H1 (cell line): ENCODE measurements around the gene EFCAB8. TPM values are rescaled to one million over a fixed set of nuclear protein-coding genes. Genes with fewer than 3 reads are reported as not detected.

Experiments
- CTCF ChIA-PET: fragments of 300-600 bp; sonication (Branson Sonifier 250); formaldehyde crosslinking; loops from one replicate; lab custom pipeline; 2021; ENCODE audit not compliant: partially characterized antibody; lab: Charles Lee
- POLR2A ChIA-PET: fragments of 300-600 bp; sonication (Branson Sonifier 250); formaldehyde crosslinking; loops from one replicate; lab custom pipeline; 2021; ENCODE audit warnings: inconsistent platforms; ENCODE audit not compliant: partially characterized antibody; lab: Charles Lee
- DNase-seq, 2 experiments: peaks; one replicate each; pipeline versions ENCODE4 v3.0.0 to v3.0.0-alpha.2; 2010 to 2022; ENCODE audit warnings: low spot score in 2 of 2, low read depth in 1 of 2, mixed read lengths in 1 of 2
- FAIRE-seq: peaks from 2 replicates; lab custom pipeline; 2011; peaks lifted over from hg19 to GRCh38; lab: Jason Lieb, UNC
- H2AFZ ChIP-seq: 2 replicates; pipeline ENCODE4 v1.8.1; 2012; ENCODE audit warnings: low read length, inconsistent platforms
- H2AK5ac ChIP-seq: 2 replicates; pipeline ENCODE4 v1.6.1; 2013; ENCODE audit warnings: low read depth, low read length
- H2BK120ac ChIP-seq: replicated peaks from 2 replicates; pipeline ENCODE3; 2013; ENCODE audit warnings: low read depth, low read length, inconsistent platforms
- H2BK12ac ChIP-seq: 2 replicates; pipeline ENCODE4 v1.6.1; 2013; ENCODE audit warnings: low read depth, low read length
- H2BK15ac ChIP-seq: 2 replicates; pipeline ENCODE4 v1.6.1; 2013; ENCODE audit warnings: low read length
- H2BK20ac ChIP-seq: 2 replicates; pipeline ENCODE4 v1.6.1; 2013; ENCODE audit warnings: low read length
- H2BK5ac ChIP-seq: 2 replicates; pipeline ENCODE4 v1.6.1; 2013; ENCODE audit warnings: low read depth, low read length
- H3K14ac ChIP-seq: 2 replicates; pipeline ENCODE4 v1.6.1; 2013; ENCODE audit warnings: inconsistent platforms; ENCODE audit not compliant: insufficient read length
- H3K18ac ChIP-seq: 2 replicates; pipeline ENCODE4 v1.6.1; 2013; ENCODE audit warnings: low read length; ENCODE audit errors: extremely low read depth
- H3K23ac ChIP-seq: 2 replicates; pipeline ENCODE4 v1.6.1; 2013; ENCODE audit warnings: inconsistent platforms; ENCODE audit not compliant: insufficient read length
- H3K23me2 ChIP-seq: 2 replicates; pipeline ENCODE4 v1.6.1; 2013; ENCODE audit warnings: low read depth, low read length
- H3K27ac ChIP-seq: 2 replicates; pipeline ENCODE4 v1.6.1; 2011; ENCODE audit warnings: low read depth, low read length, inconsistent platforms
- H3K27me3 ChIP-seq, 4 experiments: replicated peaks in 1 of 4; 1 replicate in 1 of 4; 2 replicates in 3 of 4; pipeline versions ENCODE4 v1.6.1 to v1.8.1; 2011 to 2013; ENCODE audit warnings: low read length in 3 of 4, mild to moderate bottlenecking in 3 of 4, inconsistent platforms in 2 of 4, mixed read lengths in 2 of 4, moderate library complexity in 1 of 4; ENCODE audit not compliant: control insufficient read depth in 3 of 4, insufficient read depth in 3 of 4; ENCODE audit errors: extremely low read depth in 1 of 4
- H3K36me3 ChIP-seq, 4 experiments: 2 replicates each; pipeline versions ENCODE4 v1.6.1 to v1.8.1; 2011 to 2013; ENCODE audit warnings: mild to moderate bottlenecking in 4 of 4, low read length in 3 of 4, moderate library complexity in 2 of 4, control low read depth in 1 of 4, inconsistent platforms in 1 of 4; ENCODE audit not compliant: insufficient read depth in 4 of 4, control insufficient read depth in 2 of 4
- H3K4ac ChIP-seq: replicated peaks from 2 replicates; pipeline ENCODE3; 2013; ENCODE audit warnings: low read length, low read depth, mixed read lengths, inconsistent platforms; ENCODE audit not compliant: insufficient read length
- H3K4me1 ChIP-seq, 4 experiments: replicated peaks in 1 of 4; 1 replicate in 1 of 4; 2 replicates in 3 of 4; pipeline versions ENCODE4 v1.6.1 to v1.8.1; 2011 to 2013; ENCODE audit warnings: low read length in 3 of 4, inconsistent platforms in 2 of 4, mixed read lengths in 1 of 4; ENCODE audit not compliant: insufficient read depth in 4 of 4, control insufficient read depth in 3 of 4
- H3K4me2 ChIP-seq, 2 experiments: 2 replicates each; pipeline versions ENCODE4 v1.6.1 to v1.8.1; 2011 to 2013; ENCODE audit warnings: low read depth in 2 of 2, low read length in 2 of 2, control low read depth in 1 of 2, inconsistent platforms in 1 of 2, mild to moderate bottlenecking in 1 of 2; ENCODE audit not compliant: insufficient read depth in 1 of 2
- H3K4me3 ChIP-seq, 4 experiments: fragments of 200-600, 300-600 bp in 1 of 4; sonication (generic), shearing (Covaris generic), sonication (Bioruptor Twin) in 1 of 4; 2 replicates each; pipeline versions ENCODE4 v1.5.1 to v1.8.1; 2011 to 2016; ENCODE audit warnings: low read length in 4 of 4, low read depth in 3 of 4, control low read depth in 2 of 4, inconsistent platforms in 2 of 4, mild to moderate bottlenecking in 2 of 4, mixed read lengths in 1 of 4, moderate library complexity in 1 of 4; ENCODE audit not compliant: insufficient read depth in 2 of 4; ENCODE audit errors: extremely low read depth in 1 of 4
- H3K56ac ChIP-seq: replicated peaks from 2 replicates; pipeline ENCODE3; 2013; ENCODE audit warnings: low read depth, mild to moderate bottlenecking, mixed read lengths, low read length, inconsistent platforms; ENCODE audit not compliant: insufficient read length
- H3K79me1 ChIP-seq: 2 replicates; pipeline ENCODE4 v1.6.1; 2013; ENCODE audit warnings: low read depth, low read length, control low read depth
- H3K79me2 ChIP-seq, 2 experiments: 2 replicates each; pipeline versions ENCODE4 v1.6.1 to v1.8.1; 2012 to 2013; ENCODE audit warnings: low read length in 2 of 2, mild to moderate bottlenecking in 2 of 2, inconsistent platforms in 1 of 2; ENCODE audit not compliant: insufficient read depth in 2 of 2, control insufficient read depth in 1 of 2
- H3K9ac ChIP-seq, 4 experiments: replicated peaks in 1 of 4; 1 replicate in 1 of 4; 2 replicates in 3 of 4; pipeline versions ENCODE4 v1.6.1 to v1.8.1; 2011 to 2013; ENCODE audit warnings: low read depth in 3 of 4, low read length in 3 of 4, control low read depth in 2 of 4, mild to moderate bottlenecking in 2 of 4, moderate library complexity in 2 of 4, inconsistent platforms in 1 of 4; ENCODE audit errors: extremely low read depth in 1 of 4
- H3K9me3 ChIP-seq, 2 experiments: 2 replicates each; pipeline versions ENCODE4 v1.6.1 to v1.8.1; 2012 to 2013; ENCODE audit warnings: mild to moderate bottlenecking in 2 of 2, moderate library complexity in 2 of 2, control low read depth in 1 of 2, inconsistent platforms in 1 of 2, low read depth in 1 of 2, low read length in 1 of 2, mixed read lengths in 1 of 2; ENCODE audit not compliant: insufficient read depth in 2 of 2
- H4K20me1 ChIP-seq, 2 experiments: replicated peaks in 1 of 2; 2 replicates each; pipeline versions ENCODE3 to v1.8.1; 2011 to 2013; ENCODE audit warnings: inconsistent platforms in 2 of 2, low read length in 2 of 2, mild to moderate bottlenecking in 1 of 2; ENCODE audit not compliant: insufficient read depth in 2 of 2, control insufficient read depth in 1 of 2
- H4K5ac ChIP-seq: 2 replicates; pipeline ENCODE4 v1.6.1; 2013; ENCODE audit warnings: low read length, low read depth, mixed read lengths, inconsistent platforms; ENCODE audit not compliant: insufficient read length
- H4K8ac ChIP-seq: 2 replicates; pipeline ENCODE4 v1.8.0; 2013; ENCODE audit warnings: mild to moderate bottlenecking, moderate library complexity, low read length, inconsistent platforms; ENCODE audit not compliant: insufficient read depth; ENCODE audit errors: extremely low read depth
- H4K91ac ChIP-seq: replicated peaks from 2 replicates; pipeline ENCODE3; 2013; ENCODE audit warnings: low read length, mixed read lengths, inconsistent platforms; ENCODE audit not compliant: insufficient read length
- CEBPB ChIP-seq: IDR thresholded peaks from 2 replicates; pipeline ENCODE4 v1.6.1; 2012; ENCODE audit warnings: low read depth, low read length
- CHD1 ChIP-seq: IDR thresholded peaks from 2 replicates; pipeline ENCODE4 v1.6.1; 2012; ENCODE audit warnings: low read depth, low read length, improper control_type of control experiment
- HDAC6 ChIP-seq: IDR thresholded peaks from one replicate; pipeline ENCODE4 v1.7.1; 2012; ENCODE audit warnings: low read depth, mild to moderate bottlenecking, inconsistent platforms, low read length, moderate library complexity
- JUND ChIP-seq: IDR thresholded peaks from 2 replicates; pipeline ENCODE4 v1.6.1; 2011; ENCODE audit warnings: mild to moderate bottlenecking, improper control_type of control experiment, low read length
- PHF8 ChIP-seq: fragments of 200-600 bp; sonication (generic); conservative IDR thresholded peaks from 2 replicates; pipeline ENCODE4 v1.7.1; 2012; ENCODE audit warnings: low read depth, mild to moderate bottlenecking, inconsistent platforms, low read length, moderate library complexity
- POLR2A ChIP-seq, 2 experiments: IDR thresholded peaks; 1 replicate in 1 of 2; 2 replicates in 1 of 2; pipeline ENCODE4 v1.6.1; 2011; ENCODE audit warnings: low read depth in 2 of 2, low read length in 2 of 2, mild to moderate bottlenecking in 2 of 2; ENCODE audit errors: control extremely low read depth in 1 of 2
- TBP ChIP-seq: IDR thresholded peaks from 2 replicates; pipeline ENCODE4 v1.6.1; 2011; ENCODE audit warnings: low read depth, low read length, improper control_type of control experiment
- TCF12 ChIP-seq: IDR thresholded peaks from 2 replicates; pipeline ENCODE4 v1.6.1; 2011; ENCODE audit warnings: low read depth, mild to moderate bottlenecking, low read length
- ZNF274 ChIP-seq: IDR thresholded peaks from 2 replicates; pipeline ENCODE4 v1.7.0; 2012; ENCODE audit warnings: low read length, borderline replicate concordance; ENCODE audit errors: extremely low read depth
- WGBS, 2 experiments: shearing (Covaris generic) in 1 of 2; methylation state at CpG; one replicate each; pipeline versions ENCODE4 v1.1.6 to v1.1.7; 2013 to 2015; ENCODE audit warnings: low lambda C conversion rate in 2 of 2, mixed read lengths in 2 of 2, inconsistent platforms in 1 of 2, low coverage in 1 of 2, missing lambda C conversion rate in 1 of 2; ENCODE audit not compliant: insufficient replicate concordance in 2 of 2, insufficient coverage in 1 of 2, insufficient read length in 1 of 2; ENCODE audit errors: extremely low coverage in 1 of 2, missing lambda C conversion rate in 1 of 2; 5-methylcytosine and 5-hydroxymethylcytosine counted together
- polyA plus RNA-seq, 7 experiments: library from polyadenylated mRNA; depleted of rRNA in 3 of 7; stranded (reverse) in 5 of 7; unstranded in 2 of 7; fragments of >200 nt in 5 of 7; fragments of 200-250 nt in 2 of 7; gene quantifications; 1 replicate in 5 of 7; 2 replicates in 1 of 7; 4 replicates in 1 of 7; pipeline versions ENCODE4 v1.2.1 to v1.2.3, GENCODE V29; 2011 to 2013; ENCODE audit warnings: missing spikeins in 2 of 7, mixed read lengths in 2 of 7
- total RNA-seq: library from RNA; stranded (reverse); fragmentation: NEBNext Ultra II Directional; extraction: Animal tissue kit (Norgen Biotek cat#: 25700); gene quantifications from 2 replicates; pipeline ENCODE4 v1.2.1, GENCODE V29; 2021
- TF ChIP-seq, protein P1 (sequence below): IDR thresholded peaks from 2 replicates; pipeline ENCODE4 v1.6.1; 2012; ENCODE audit warnings: inconsistent platforms
- TF ChIP-seq, protein P2 (sequence below): IDR thresholded peaks from 2 replicates; pipeline ENCODE4 v1.6.1; 2011; ENCODE audit warnings: low read depth, mild to moderate bottlenecking, low read length; ENCODE audit not compliant: insufficient read depth

The EFCAB8 gene
- total and polyA plus RNA-seq, 2 of the 8 experiments (the other 6 are each of a cell fraction or from before 2014, with no cell fraction given): 0.06 to 0.20 TPM

DNA sequence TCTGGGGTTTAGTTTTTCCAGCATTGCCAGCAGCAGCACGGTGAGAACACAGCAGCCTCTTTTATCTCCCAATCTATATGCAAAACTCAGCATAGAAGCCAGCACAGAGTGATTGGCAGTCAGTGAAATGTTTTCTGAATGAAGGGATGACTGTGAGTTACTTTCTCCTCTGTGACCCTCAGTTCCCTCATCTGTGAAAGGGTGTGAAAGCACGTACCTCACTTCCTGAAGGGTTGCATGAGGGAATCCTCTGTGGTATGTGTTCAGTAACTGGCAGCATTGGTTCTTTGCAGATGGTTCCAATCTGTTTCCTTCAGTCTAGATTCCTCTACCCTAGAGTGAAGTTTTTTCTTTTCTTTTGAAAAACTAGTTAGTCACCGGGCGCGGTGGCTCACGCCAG is 40.0 kb downstream of the EFCAB8 start:
- H3K4me2 ChIP-seq: no peak overlapping the region
- no peak overlapping the region for H3K14ac ChIP-seq
- H3K36me3 ChIP-seq: no peaks in the 10 kb centered on the region
- peaks cover 0 to 6% (median 1%) of the 10 kb centered on the region in 4 experiments; a peak in 4 of 7 replicates for H3K4me1 ChIP-seq
- no peak overlapping the region for H3K23ac ChIP-seq
- no peak overlapping the region for H2AFZ ChIP-seq
- WGBS, 2 experiments: 94% methylated on average over 6 of the region's 6 CpGs; no CpG with 5 or more reads in 1 of the 2 experiments
- no peak for FAIRE-seq
- TF ChIP-seq CHD1 (no peak), TCF12 (no peak), TBP (no peak), CEBPB (no peak), PHF8 (no peak), HDAC6 (no peak), JUND (no peak), ZNF274 (no peak), POLR2A (IDR thresholded peaks at IDR 0.05; ENCODE audit: control extremely low read depth in 1 of 2, low read depth in 2 of 2, low read length in 2 of 2) (no peak)
- TF ChIP-seq, protein P1, sequence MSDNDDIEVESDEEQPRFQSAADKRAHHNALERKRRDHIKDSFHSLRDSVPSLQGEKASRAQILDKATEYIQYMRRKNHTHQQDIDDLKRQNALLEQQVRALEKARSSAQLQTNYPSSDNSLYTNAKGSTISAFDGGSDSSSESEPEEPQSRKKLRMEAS: no peak
- TF ChIP-seq, protein P2, sequence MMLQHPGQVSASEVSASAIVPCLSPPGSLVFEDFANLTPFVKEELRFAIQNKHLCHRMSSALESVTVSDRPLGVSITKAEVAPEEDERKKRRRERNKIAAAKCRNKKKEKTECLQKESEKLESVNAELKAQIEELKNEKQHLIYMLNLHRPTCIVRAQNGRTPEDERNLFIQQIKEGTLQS: no peak
- no peaks in the 10 kb centered on the region for H3K79me1 ChIP-seq
- no peaks in the 10 kb centered on the region for H4K20me1 ChIP-seq
- H2BK5ac ChIP-seq: no peak overlapping the region
- no peaks in the 10 kb centered on the region for H3K79me2 ChIP-seq
- no peak overlapping the region for H4K5ac ChIP-seq
- H3K4ac ChIP-seq: no peak overlapping the region
- no peaks in the 10 kb centered on the region for H3K23me2 ChIP-seq
- H3K56ac ChIP-seq: no peak overlapping the region
- CTCF ChIA-PET: no interaction called here
- no peak for DNase-seq
- no peak overlapping the region for H2BK20ac ChIP-seq
- no peaks in the 10 kb centered on the region for H3K27me3 ChIP-seq
- no peak overlapping the region for H3K9ac ChIP-seq
- no peak overlapping the region for H3K4me3 ChIP-seq
- no peak overlapping the region for H3K27ac ChIP-seq
- no peak overlapping the region for H2BK15ac ChIP-seq
- no peak overlapping the region for H4K91ac ChIP-seq
- H2BK12ac ChIP-seq: no peak overlapping the region
- no peak overlapping the region for H2BK120ac ChIP-seq
- no peak overlapping the region for H2AK5ac ChIP-seq
- no peak overlapping the region for H4K8ac ChIP-seq
- H3K18ac ChIP-seq: no peak overlapping the region
- POLR2A ChIA-PET: no interaction called here
- no peaks in the 10 kb centered on the region for H3K9me3 ChIP-seq
